IPS-20b (cell line): ENCODE results near the gene KSR2.
"Not testable (repeated sequence)": the region's sequence is repeated elsewhere in the genome, so short reads cannot be mapped to it uniquely, and the experiment has no call there.

Experiments
- H3K27ac ChIP-seq: one replicate; pipeline ENCODE4 v1.5.1; 2013; ENCODE audit warnings: low read length
- H3K27me3 ChIP-seq: 2 replicates; pipeline ENCODE4 v1.6.1; 2013; ENCODE audit warnings: mild to moderate bottlenecking, low read length, inconsistent platforms; ENCODE audit not compliant: insufficient read depth
- H3K36me3 ChIP-seq: 2 replicates; pipeline ENCODE4 v1.6.1; 2013; ENCODE audit warnings: low read depth, mild to moderate bottlenecking, inconsistent platforms, low read length, moderate library complexity; ENCODE audit not compliant: insufficient read depth
- H3K4me1 ChIP-seq: 2 replicates; pipeline ENCODE4 v1.6.1; 2013; ENCODE audit warnings: mild to moderate bottlenecking, control low read depth, inconsistent platforms, low read length, moderate library complexity; ENCODE audit not compliant: insufficient read depth
- H3K4me3 ChIP-seq: 2 replicates; pipeline ENCODE4 v1.5.1; 2013; ENCODE audit warnings: mild to moderate bottlenecking, low read length, inconsistent platforms
- H3K9ac ChIP-seq: 2 replicates; pipeline ENCODE4 v1.6.1; 2013; ENCODE audit warnings: low read depth, mild to moderate bottlenecking, inconsistent platforms, low read length, moderate library complexity
- H3K9me3 ChIP-seq: 2 replicates; pipeline ENCODE4 v1.6.1; 2013; ENCODE audit warnings: mild to moderate bottlenecking, low read depth, low read length, inconsistent platforms; ENCODE audit not compliant: insufficient read depth

KSR2 gene

GRCh38 chr12:117968826-117969659 lies at the start of gene KSR2:
KSR2 (minus strand) TSS chr12:117968990; CDS start chr12:117968255, 735 bp downstream.
- peak within 1 kb of the TSS; percentile 88; the same call in 1 of the 2 replicates for H3K9ac ChIP-seq
- peaks cover 10% of the 10 kb centered on the region for H3K9me3 ChIP-seq
- no peaks in the 10 kb centered on the region for H3K36me3 ChIP-seq
- peaks cover 6% of the 10 kb centered on the region; the same call in 1 of the 2 replicates for H3K4me1 ChIP-seq
- peak within 1 kb of the TSS; percentile 93 for H3K4me3 ChIP-seq
- H3K27ac ChIP-seq = peak within 1 kb of the TSS; percentile 74
- peaks cover 45% of the 10 kb centered on the region for H3K27me3 ChIP-seq

- Histone ChIP-seq H3K4me3 (peak overlapping the region; percentile 83), H3K4me1 (no peaks in the 10 kb centered on the region; the same call in 1 of the 2 replicates), H3K36me3 (peaks cover 49% of the 10 kb centered on the region), H3K9me3 (no peaks in the 10 kb centered on the region), H3K27ac (no peak overlapping the region), H3K27me3 (no peaks in the 10 kb centered on the region), H3K9ac (peak overlapping the region; percentile 79; the same call in 1 of the 2 replicates)
These were observed 49.1 kb upstream of the KSR2 start for GRCh38 chr12:118017926-118018325.

GRCh38 chr12:118016424-118017264 lies 47.9 kb upstream of the KSR2 start, which contains the start of gene RFC5:
RFC5 (plus strand) TSS chr12:118016703; CDS start chr12:118016828, 125 bp downstream.
- Histone ChIP-seq H3K27ac (no peak within 1 kb of the TSS), H3K4me1 (no peaks in the 10 kb centered on the region; the same call in 1 of the 2 replicates), H3K9me3 (no peaks in the 10 kb centered on the region), H3K9ac (peak within 1 kb of the TSS; percentile 79; the same call in 1 of the 2 replicates), H3K4me3 (peak within 1 kb of the TSS; percentile 83), H3K27me3 (no peaks in the 10 kb centered on the region), H3K36me3 (peaks cover 36% of the 10 kb centered on the region)

- H3K9ac ChIP-seq = peak overlapping the region; percentile 16; the same call in 1 of the 2 replicates
- H3K4me1 ChIP-seq = no peaks in the 10 kb centered on the region; the same call in 1 of the 2 replicates
- no peaks in the 10 kb centered on the region for H3K27me3 ChIP-seq
- H3K27ac ChIP-seq = no peak overlapping the region
- no peaks in the 10 kb centered on the region for H3K9me3 ChIP-seq
- peaks cover 29% of the 10 kb centered on the region for H3K36me3 ChIP-seq
- peak overlapping the region; percentile 83; the same call in 1 of the 2 replicates for H3K4me3 ChIP-seq
These were observed 47.2 kb upstream of the KSR2 start for GRCh38 chr12:118015944-118016343.

GRCh38 chr12:118015306-118015705 lies 46.5 kb upstream of the KSR2 start:
- Histone ChIP-seq H3K27ac (no peak overlapping the region), H3K4me3 (no peak overlapping the region), H3K36me3 (peaks cover 23% of the 10 kb centered on the region), H3K9ac (no peak overlapping the region), H3K27me3 (no peaks in the 10 kb centered on the region), H3K9me3 (no peaks in the 10 kb centered on the region), H3K4me1 (no peaks in the 10 kb centered on the region; the same call in 1 of the 2 replicates)

- Histone ChIP-seq H3K9ac (no peak overlapping the region), H3K27ac (no peak overlapping the region), H3K36me3 (peaks cover 5% of the 10 kb centered on the region; the same call in 1 of the 2 replicates), H3K27me3 (no peaks in the 10 kb centered on the region), H3K9me3 (no peaks in the 10 kb centered on the region), H3K4me3 (no peak overlapping the region), H3K4me1 (no peaks in the 10 kb centered on the region; the same call in 1 of the 2 replicates)
These were observed 44.5 kb upstream of the KSR2 start for GRCh38 chr12:118013283-118013682.

GRCh38 chr12:118011961-118012360 lies 43.2 kb upstream of the KSR2 start:
- no peaks in the 10 kb centered on the region for H3K4me1 ChIP-seq
- no peak overlapping the region for H3K9ac ChIP-seq
- H3K36me3 ChIP-seq = no peaks in the 10 kb centered on the region
- H3K9me3 ChIP-seq = no peaks in the 10 kb centered on the region
- no peak overlapping the region for H3K27ac ChIP-seq
- H3K27me3 ChIP-seq = no peaks in the 10 kb centered on the region
- no peak overlapping the region for H3K4me3 ChIP-seq

- Histone ChIP-seq H3K4me3 (no peak overlapping the region), H3K27ac (no peak overlapping the region), H3K27me3 (no peaks in the 10 kb centered on the region), H3K9me3 (no peaks in the 10 kb centered on the region), H3K4me1 (no peaks in the 10 kb centered on the region), H3K36me3 (no peaks in the 10 kb centered on the region), H3K9ac (no peak overlapping the region)
These were observed 42.6 kb upstream of the KSR2 start for GRCh38 chr12:118011377-118011776.

GRCh38 chr12:118010903-118011302 lies 42.1 kb upstream of the KSR2 start:
- Histone ChIP-seq H3K4me3 (no peak overlapping the region), H3K27ac (no peak overlapping the region), H3K27me3 (no peaks in the 10 kb centered on the region), H3K4me1 (no peaks in the 10 kb centered on the region), H3K36me3 (no peaks in the 10 kb centered on the region), H3K9me3 (no peaks in the 10 kb centered on the region), H3K9ac (no peak overlapping the region)

- not testable (repeated sequence) for H3K9me3 ChIP-seq, H3K4me1 ChIP-seq, H3K27ac ChIP-seq, H3K9ac ChIP-seq, H3K4me3 ChIP-seq, H3K27me3 ChIP-seq, H3K36me3 ChIP-seq
These were observed 31.0 kb upstream of the KSR2 start for GRCh38 chr12:117999806-118000205.

GRCh38 chr12:117998719-117999118 lies 29.9 kb upstream of the KSR2 start:
- no peaks in the 10 kb centered on the region for H3K27me3 ChIP-seq
- no peaks in the 10 kb centered on the region for H3K9me3 ChIP-seq

More at GRCh38 chr12:117998719-117999118, 29.9 kb upstream of the KSR2 start:
- Histone ChIP-seq H3K4me3 (no peak overlapping the region), H3K27ac (no peak overlapping the region), H3K36me3 (no peaks in the 10 kb centered on the region), H3K4me1 (no peaks in the 10 kb centered on the region), H3K9ac (no peak overlapping the region)
